Measurements from ENCODE around the gene KICS2. TPM values are rescaled to one million over a fixed set of nuclear protein-coding genes. Genes with fewer than 3 reads are reported as not detected.

Gene KICS2
- total and polyA plus RNA-seq, 2 experiments from 2014 or later, result 1.3 to 6.8 TPM

GRCh38 chr12:64243809-64244208, 21.7 kb upstream of the KICS2 start:
- Histone ChIP-seq H3K79me2 (no peaks in the 10 kb centered on the region), H3K9me3 (ENCODE audit: low read depth) (no peaks in the 10 kb centered on the region), H3K4me2 (no peak overlapping the region), H3K27ac (no peak overlapping the region), H4K20me1 (ENCODE audit: insufficient read depth, poor library complexity, severe bottlenecking) (no peaks in the 10 kb centered on the region), H3K36me3 (replicated peaks; ENCODE audit: insufficient read depth, low read depth) (no peaks in the 10 kb centered on the region), H2AFZ (no peak overlapping the region), H3K4me1 (ENCODE audit: insufficient read depth) (no peaks in the 10 kb centered on the region), H3K27me3 (no peaks in the 10 kb centered on the region), H3K4me3 (no peak overlapping the region), H3K9me2 (replicated peaks; ENCODE audit: insufficient read depth) (no peaks in the 10 kb centered on the region)
- DNase-seq (ENCODE audit: low spot score), result no peak
- TF ChIP-seq EZH2 (IDR thresholded peaks at IDR 0.05; ENCODE audit: borderline replicate concordance) (no peak), CTCF (IDR thresholded peaks at IDR 0.05; ENCODE audit: poor library complexity) (no peak), EZH2phosphoT487 (IDR thresholded peaks at IDR 0.05; ENCODE audit: low read depth, severe bottlenecking, unreplicated experiment) (no peak)
- 58% methylated on average over 4 of the region's 4 CpGs for WGBS (ENCODE audit: low lambda C conversion rate, missing lambda C conversion rate)

- H3K4me1 ChIP-seq (ENCODE audit: insufficient read depth), result no peaks in the 10 kb centered on the region
- H2AFZ ChIP-seq, result no peak overlapping the region
- WGBS (ENCODE audit: low lambda C conversion rate, missing lambda C conversion rate), result 74% methylated on average over 3 of the region's 3 CpGs
Observed at GRCh38 chr12:64240781-64241180, 18.7 kb upstream of the KICS2 start.

GRCh38 chr12:64237382-64237781, 15.3 kb upstream of the KICS2 start:
- no peak overlapping the region for H3K27ac ChIP-seq
- no peak overlapping the region for H2AFZ ChIP-seq
- DNase-seq (ENCODE audit: low spot score), result no peak
- H3K79me2 ChIP-seq, result no peaks in the 10 kb centered on the region
- H3K9me3 ChIP-seq (ENCODE audit: low read depth), result no peaks in the 10 kb centered on the region
- no peaks in the 10 kb centered on the region for H3K27me3 ChIP-seq
- no peak overlapping the region for H3K4me2 ChIP-seq
- no peaks in the 10 kb centered on the region for H4K20me1 ChIP-seq (ENCODE audit: insufficient read depth, poor library complexity, severe bottlenecking)
- no peaks in the 10 kb centered on the region for H3K36me3 ChIP-seq (replicated peaks; ENCODE audit: insufficient read depth, low read depth)
- TF ChIP-seq CTCF (IDR thresholded peaks at IDR 0.05; ENCODE audit: poor library complexity), result no peak
- H3K9me2 ChIP-seq (replicated peaks; ENCODE audit: insufficient read depth), result no peaks in the 10 kb centered on the region
- no peaks in the 10 kb centered on the region for H3K4me1 ChIP-seq (ENCODE audit: insufficient read depth)
- no peak overlapping the region for H3K4me3 ChIP-seq

More at GRCh38 chr12:64240781-64241180, 18.7 kb upstream of the KICS2 start:
- H3K27ac ChIP-seq, result no peak overlapping the region
- H4K20me1 ChIP-seq (ENCODE audit: insufficient read depth, poor library complexity, severe bottlenecking), result no peaks in the 10 kb centered on the region
- DNase-seq (ENCODE audit: low spot score), result no peak
- H3K27me3 ChIP-seq, result no peaks in the 10 kb centered on the region
- no peaks in the 10 kb centered on the region for H3K9me2 ChIP-seq (replicated peaks; ENCODE audit: insufficient read depth)
- TF ChIP-seq CTCF (IDR thresholded peaks at IDR 0.05; ENCODE audit: poor library complexity), result no peak
- no peak for TF ChIP-seq EZH2phosphoT487 (IDR thresholded peaks at IDR 0.05; ENCODE audit: low read depth, severe bottlenecking, unreplicated experiment)
- TF ChIP-seq EZH2 (IDR thresholded peaks at IDR 0.05; ENCODE audit: borderline replicate concordance), result no peak
- H3K36me3 ChIP-seq (replicated peaks; ENCODE audit: insufficient read depth, low read depth), result no peaks in the 10 kb centered on the region
- H3K4me2 ChIP-seq, result no peak overlapping the region
- no peaks in the 10 kb centered on the region for H3K9me3 ChIP-seq (ENCODE audit: low read depth)
- H3K79me2 ChIP-seq, result no peaks in the 10 kb centered on the region
- H3K4me3 ChIP-seq, result no peak overlapping the region

DNA sequence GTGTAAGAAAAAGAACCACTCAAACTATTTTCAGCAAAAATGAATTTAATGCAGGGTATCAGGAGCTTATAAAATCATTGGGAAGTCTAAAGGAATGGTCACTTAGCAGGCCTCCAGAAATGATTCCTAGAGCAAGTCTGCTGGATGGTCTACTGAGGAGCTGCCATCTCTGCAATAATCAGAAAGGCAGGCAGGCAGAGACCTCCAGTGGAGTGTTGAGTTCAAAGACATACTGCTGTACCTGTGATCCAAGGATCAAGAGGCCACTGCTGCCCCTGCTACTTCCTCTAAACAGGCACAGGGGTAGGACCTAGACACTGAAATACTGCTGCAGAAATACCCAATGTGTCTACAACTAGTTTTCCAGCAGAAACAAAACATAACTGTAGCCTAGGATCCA, 14.5 kb upstream of the KICS2 start:
- H3K4me1 ChIP-seq (ENCODE audit: insufficient read depth), result no peaks in the 10 kb centered on the region
- H3K27ac ChIP-seq, result no peak overlapping the region
- no peaks in the 10 kb centered on the region for H3K27me3 ChIP-seq
- H3K9me2 ChIP-seq (replicated peaks; ENCODE audit: insufficient read depth), result no peaks in the 10 kb centered on the region
- TF ChIP-seq CTCF (IDR thresholded peaks at IDR 0.05; ENCODE audit: poor library complexity) (no peak), EZH2 (IDR thresholded peaks at IDR 0.05; ENCODE audit: borderline replicate concordance) (no peak), EZH2phosphoT487 (IDR thresholded peaks at IDR 0.05; ENCODE audit: low read depth, severe bottlenecking, unreplicated experiment) (no peak)
- no peaks in the 10 kb centered on the region for H3K9me3 ChIP-seq (ENCODE audit: low read depth)
- DNase-seq (ENCODE audit: low spot score), result no peak
- no peaks in the 10 kb centered on the region for H3K36me3 ChIP-seq (replicated peaks; ENCODE audit: insufficient read depth, low read depth)
- H2AFZ ChIP-seq, result no peak overlapping the region
- H3K4me2 ChIP-seq, result no peak overlapping the region
- H3K79me2 ChIP-seq, result no peaks in the 10 kb centered on the region
- no peak overlapping the region for H3K4me3 ChIP-seq
- H4K20me1 ChIP-seq (ENCODE audit: insufficient read depth, poor library complexity, severe bottlenecking), result no peaks in the 10 kb centered on the region
